SJCRH30 (cell line): ENCODE data around the gene FUZ. TPM values are rescaled to one million over a fixed set of nuclear protein-coding genes. Genes with fewer than 3 reads are reported as not detected.

ENCODE experiments used
- DNase-seq, 2 experiments: peaks; one replicate each; pipeline ENCODE4 v3.0.0-alpha.2; 2015 to 2020
- H3K27ac ChIP-seq: fragments of 250-450 bp; sonication (Bioruptor Pico); 2 replicates; pipeline ENCODE4 v1.5.1; 2020; ENCODE audit warnings: mild to moderate bottlenecking, moderate library complexity
- H3K27me3 ChIP-seq: fragments of 250-450 bp; sonication (Bioruptor Pico); 2 replicates; pipeline ENCODE4 v1.5.1; 2020; ENCODE audit warnings: mild to moderate bottlenecking, moderate library complexity
- H3K36me3 ChIP-seq: fragments of 250-450 bp; sonication (Bioruptor Pico); 2 replicates; pipeline ENCODE4 v1.5.1; 2020; ENCODE audit warnings: mild to moderate bottlenecking, moderate library complexity
- H3K4me1 ChIP-seq: fragments of 250-450 bp; sonication (Bioruptor Pico); 2 replicates; pipeline ENCODE4 v1.5.1; 2020; ENCODE audit warnings: mild to moderate bottlenecking, moderate library complexity
- H3K4me3 ChIP-seq: fragments of 250-450 bp; sonication (Bioruptor Pico); 2 replicates; pipeline ENCODE4 v1.5.1; 2020; ENCODE audit warnings: mild to moderate bottlenecking, moderate library complexity
- H3K9me3 ChIP-seq: fragments of 250-450 bp; sonication (Bioruptor Pico); replicated peaks from 2 replicates; pipeline ENCODE4 v1.5.1; 2020; ENCODE audit warnings: mild to moderate bottlenecking, moderate library complexity
- total RNA-seq: library from RNA; depleted of rRNA; stranded (reverse); fragments of >200 nt; shearing (Covaris generic); gene quantifications from 2 replicates; pipeline ENCODE4 v1.2.3, GENCODE V29; 2014; rRNA removed

The FUZ gene
- total RNA-seq, 1 experiment from 2014 or later: 27.6 TPM

DNA sequence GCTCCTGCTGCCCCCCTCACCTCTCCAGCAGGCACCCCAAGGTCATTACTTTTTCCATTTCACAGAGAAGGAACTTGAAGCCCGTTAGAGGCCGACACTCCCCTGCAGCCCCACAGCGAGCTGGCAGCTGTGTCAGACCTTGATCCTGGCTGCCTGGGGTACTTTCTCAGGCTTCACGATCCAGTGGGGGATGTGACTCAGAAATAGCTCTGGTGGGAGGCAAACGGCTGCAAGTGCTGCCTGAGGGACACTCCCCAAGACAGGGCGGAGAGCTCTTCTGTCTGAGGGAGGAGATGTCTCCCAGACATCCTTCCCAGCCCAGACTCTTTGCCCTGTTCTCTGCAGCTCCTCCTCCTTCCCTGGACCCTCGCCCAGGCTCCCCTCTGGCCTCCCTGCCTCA lies 54.8 kb downstream of the FUZ start:
- Histone ChIP-seq H3K36me3 (no peaks in the 10 kb centered on the region), H3K4me1 (no peaks in the 10 kb centered on the region), H3K27me3 (no peaks in the 10 kb centered on the region), H3K9me3 (peaks cover 4% of the 10 kb centered on the region; the same call in 1 of the 2 replicates), H3K27ac (no peak overlapping the region), H3K4me3 (no peak overlapping the region)
- DNase-seq: peak; percentile 31 to 37

Other genes starting within 250 kb of the FUZ start
- 54.2 and 66.5 TPM in 2 replicates for gene NOSIP, start 232.7 kb downstream of the FUZ start, total RNA-seq
- gene PRRG2, start 232.0 kb downstream of the FUZ start, total RNA-seq: 0.51 and 0.58 TPM in 2 replicates
- gene PRR12, start 222.1 kb downstream of the FUZ start, total RNA-seq: 6.1 and 6.3 TPM in 2 replicates
- gene RRAS, start 173.1 kb downstream of the FUZ start, total RNA-seq: 7.5 and 7.6 TPM in 2 replicates
- 15.9 and 16.3 TPM in 2 replicates for gene SCAF1, start 171.1 kb downstream of the FUZ start, total RNA-seq
- 35.1 and 38.6 TPM in 2 replicates for gene IRF3, start 147.4 kb downstream of the FUZ start, total RNA-seq
- 45.2 and 61.7 TPM in 2 replicates for gene BCL2L12, start 147.4 kb downstream of the FUZ start, total RNA-seq
- gene PRMT1, start 136.0 kb downstream of the FUZ start, total RNA-seq: 385 and 390 TPM in 2 replicates
- gene ADM5, start 123.7 kb downstream of the FUZ start, total RNA-seq: 5.5 and 7.7 TPM in 2 replicates
- gene CPT1C, start 122.2 kb downstream of the FUZ start, total RNA-seq: 15.2 and 20.4 TPM in 2 replicates
- not detected in 2 replicates for gene TSKS, start 50.0 kb downstream of the FUZ start, total RNA-seq
- gene AP2A1, start 46.3 kb downstream of the FUZ start, total RNA-seq: 66.5 and 68.8 TPM in 2 replicates
- 22.2 and 27.4 TPM in 2 replicates for gene MED25, start 5.0 kb upstream of the FUZ start, total RNA-seq
- 77.1 and 91.2 TPM in 2 replicates for gene PTOV1, start 37.9 kb upstream of the FUZ start, total RNA-seq
- 24.2 and 40.6 TPM in 2 replicates for gene PNKP, start 54.3 kb upstream of the FUZ start, total RNA-seq
- 21.7 and 25.2 TPM in 2 replicates for gene AKT1S1, start 64.1 kb upstream of the FUZ start, total RNA-seq
- 9.1 and 9.4 TPM in 2 replicates for gene TBC1D17, start 64.4 kb upstream of the FUZ start, total RNA-seq
- gene IL4I1, start 83.6 kb upstream of the FUZ start, total RNA-seq: not detected in 2 replicates
- 8.4 and 8.9 TPM in 2 replicates for gene ATF5, start 115.9 kb upstream of the FUZ start, total RNA-seq
- gene NUP62, start 116.2 kb upstream of the FUZ start, total RNA-seq: 87.8 and 88.7 TPM in 2 replicates
- gene SIGLEC11, start 147.9 kb upstream of the FUZ start, total RNA-seq: 2.7 and 4.5 TPM in 2 replicates
- 16.9 and 23.1 TPM in 2 replicates for gene VRK3, start 212.1 kb upstream of the FUZ start, total RNA-seq
- 18.9 and 21.4 TPM in 2 replicates for gene ZNF473, start 212.7 kb upstream of the FUZ start, total RNA-seq